COLO668 (cell line): ENCODE results near the gene P2RX3.

Experiments
- DNase-seq: peaks from one replicate; lab custom pipeline; 2025; ENCODE audit not compliant: unreplicated experiment; lab: John Stamatoyannopoulos, UW

The P2RX3 gene

DNA sequence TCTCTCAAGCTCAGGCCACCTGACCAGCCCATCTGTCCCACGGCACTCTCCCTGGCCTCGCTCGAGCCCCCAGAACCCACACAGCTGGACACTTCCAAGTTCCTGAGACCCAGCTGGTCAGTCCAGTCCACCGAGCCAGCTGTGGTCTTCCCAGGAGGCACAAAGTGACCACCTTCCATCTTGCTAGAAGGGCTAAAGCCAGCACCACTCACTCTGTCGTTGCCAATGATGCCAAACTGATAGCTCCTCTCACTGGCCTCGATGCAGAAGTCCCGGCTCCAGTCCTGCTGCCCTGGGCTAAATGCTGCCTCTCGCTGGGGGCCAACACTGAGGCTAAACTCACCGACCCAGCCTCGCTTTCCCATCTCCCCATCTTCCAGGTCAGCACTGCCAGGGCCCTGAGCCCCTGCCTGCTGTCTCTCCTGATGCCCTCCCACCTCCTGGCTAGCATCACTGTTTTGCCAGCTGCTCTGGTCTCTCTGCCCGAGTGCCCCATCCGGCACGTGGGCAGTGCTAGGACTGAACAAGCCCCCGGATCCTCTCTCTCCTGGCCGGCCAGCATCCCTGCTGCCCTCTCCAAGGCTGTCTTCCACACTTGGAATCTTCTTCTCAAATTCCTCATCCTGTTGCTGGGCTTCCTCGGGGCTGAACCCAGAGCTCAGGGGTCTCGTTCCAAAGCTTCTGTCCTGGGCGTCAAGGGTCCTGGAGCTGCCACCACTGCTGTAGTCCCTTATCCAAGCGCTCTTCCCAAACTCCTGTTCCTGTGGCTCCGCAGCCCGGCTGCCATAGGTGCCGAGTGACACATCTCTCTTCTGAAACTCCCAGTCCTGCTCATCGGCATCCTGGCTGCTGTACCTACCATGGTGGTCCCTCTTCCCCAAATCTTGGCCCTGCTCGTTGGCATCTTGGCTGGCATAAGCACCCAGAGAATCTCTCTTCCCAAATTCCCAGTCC, 28.8 kb upstream of the P2RX3 start:
- DNase-seq = no peak

DNA sequence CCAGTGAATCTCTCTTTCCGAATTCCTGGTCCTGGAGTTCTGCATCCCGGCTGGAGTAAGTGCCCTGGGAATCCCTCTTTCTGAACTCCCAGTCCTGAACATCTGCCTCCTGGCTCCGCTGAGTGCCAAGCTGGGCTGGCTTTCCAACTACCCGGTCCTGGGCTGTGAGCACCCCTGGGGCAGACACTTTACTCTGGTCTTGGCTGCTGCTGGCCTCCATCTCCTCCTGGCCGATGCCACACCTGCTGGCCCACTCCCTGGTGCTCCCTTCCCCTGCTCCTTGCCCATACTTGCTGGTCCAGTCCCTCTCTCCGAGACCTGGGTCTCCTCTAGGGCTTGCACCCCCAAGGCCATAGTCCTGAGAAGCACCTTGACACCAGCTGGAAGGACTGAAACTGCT, 28.1 kb upstream of the P2RX3 start:
- DNase-seq = no peak

DNA sequence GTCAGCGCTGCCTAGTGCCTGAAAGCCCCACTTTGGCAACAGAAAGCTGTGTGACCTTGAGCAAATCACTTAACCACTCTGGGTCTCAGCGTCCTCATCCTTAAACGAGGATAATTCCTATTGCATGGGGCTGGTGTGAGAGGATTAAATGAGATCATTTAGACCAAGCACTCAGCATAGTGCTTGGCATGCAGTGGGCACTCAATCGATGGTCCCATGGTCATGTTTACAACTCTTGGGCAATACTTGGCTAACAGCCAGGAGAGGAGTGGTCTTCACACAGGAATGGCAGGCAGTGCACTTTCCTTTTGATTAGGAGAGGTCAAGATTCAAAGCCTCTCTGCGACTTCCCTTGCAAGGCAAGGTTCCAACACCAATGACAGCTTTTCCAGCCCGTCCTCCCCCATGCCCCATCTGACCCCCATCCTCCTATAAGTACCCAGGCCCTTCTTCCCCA, 27.5 kb upstream of the P2RX3 start:
- DNase-seq = peak; percentile 43

DNA sequence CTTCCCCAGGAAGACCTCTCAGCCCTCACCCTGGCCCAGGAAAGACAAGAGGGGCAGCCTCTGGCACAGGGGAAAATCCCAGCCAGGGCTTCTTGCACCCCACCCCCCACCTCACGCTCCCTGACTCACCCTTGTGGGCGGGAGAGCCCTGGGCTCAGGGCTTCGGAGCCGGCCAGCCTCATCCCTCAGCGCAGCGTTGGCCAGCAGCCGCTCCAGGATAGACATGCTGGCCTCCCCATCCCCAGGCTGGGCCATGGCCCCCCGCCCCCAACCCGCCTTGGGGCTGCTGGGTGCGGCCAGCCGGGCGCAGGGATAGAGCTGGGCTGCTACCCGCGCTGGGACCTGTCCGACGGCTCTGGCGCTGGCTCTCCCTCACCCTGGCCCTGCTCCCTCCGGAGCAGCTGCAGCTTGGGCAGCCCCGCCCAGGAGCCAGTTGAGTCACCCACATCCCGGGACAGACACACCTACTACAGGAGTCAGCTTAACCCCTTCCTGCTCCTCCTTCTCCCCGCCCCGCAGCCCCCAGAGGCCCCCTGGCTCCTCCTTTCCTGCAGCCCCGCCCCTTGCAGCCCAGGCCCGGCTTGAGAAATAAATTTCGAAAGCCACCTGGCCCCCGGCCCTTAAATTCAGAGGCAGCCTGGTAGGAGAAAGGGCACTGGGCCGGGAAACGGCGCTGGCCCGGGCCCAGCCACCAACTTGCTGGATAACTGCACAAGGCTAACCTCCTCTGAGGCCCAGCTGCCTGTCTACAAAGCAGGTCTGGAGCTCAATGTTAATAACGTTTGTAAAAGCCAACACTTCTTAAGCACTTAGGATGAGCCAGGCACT, 26.8 kb upstream of the P2RX3 start:
- peak; percentile 90 for DNase-seq

DNA sequence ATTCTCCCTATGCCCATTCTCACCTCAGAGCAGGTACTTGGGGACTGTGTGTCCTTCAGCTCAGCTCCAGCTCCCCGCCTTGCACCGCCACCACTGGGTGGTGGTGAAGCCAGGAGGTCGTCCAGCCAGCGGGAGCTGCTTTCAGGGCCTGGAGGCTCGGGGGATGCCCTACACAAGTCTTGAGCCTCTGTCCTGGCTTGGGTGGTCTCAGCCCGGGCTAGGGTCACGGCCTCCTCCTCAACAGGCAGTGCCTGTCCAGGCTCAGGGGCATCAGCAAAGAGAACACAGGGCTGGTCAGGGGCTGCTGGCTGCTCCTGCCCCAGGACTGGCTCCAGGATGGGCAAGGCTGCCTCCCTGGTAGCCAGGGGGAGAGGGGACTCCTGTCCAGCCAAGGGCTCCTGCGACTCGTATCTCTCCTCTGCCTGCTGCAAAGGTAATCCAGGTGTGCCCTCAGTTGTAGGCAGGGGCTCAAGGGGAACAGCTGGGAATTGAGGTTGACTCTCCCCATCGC, 25.6 kb upstream of the P2RX3 start:
- no peak for DNase-seq

DNA sequence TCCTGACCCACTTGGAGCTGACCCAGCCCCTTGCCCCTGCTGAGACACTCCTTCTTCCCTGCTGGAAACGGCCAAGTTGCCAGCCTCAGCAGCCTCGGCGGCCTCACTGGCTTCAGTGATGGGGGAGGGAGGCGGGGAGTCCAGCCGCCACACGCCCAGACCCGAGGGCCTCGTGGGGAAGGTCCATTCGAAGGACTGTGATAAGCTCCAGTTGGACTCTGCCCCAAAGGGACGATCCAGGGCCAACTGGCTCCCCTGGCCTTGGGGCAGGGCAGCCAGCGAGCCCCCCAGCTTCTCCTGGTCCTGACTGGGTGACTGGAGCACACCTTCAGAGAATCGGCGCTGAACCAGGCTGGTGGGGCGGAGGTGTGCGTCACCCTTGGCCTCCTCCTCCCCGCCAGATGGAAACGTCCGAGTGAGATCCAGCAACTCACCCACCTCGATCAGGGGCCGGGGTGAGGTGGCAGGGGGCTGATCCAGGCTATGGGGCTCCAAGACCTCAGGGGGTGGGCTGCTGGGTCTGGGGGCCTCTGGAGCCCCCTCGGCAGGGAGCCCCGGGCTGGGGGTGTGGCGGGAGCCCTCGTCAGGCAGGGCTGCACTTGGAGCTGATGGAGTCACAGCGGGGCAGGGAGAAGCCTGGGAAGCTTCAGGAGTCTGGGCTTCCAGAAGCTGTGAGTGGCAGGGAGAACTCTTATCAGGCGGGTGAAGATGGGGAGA, 24.9 kb upstream of the P2RX3 start:
- no peak for DNase-seq

DNA sequence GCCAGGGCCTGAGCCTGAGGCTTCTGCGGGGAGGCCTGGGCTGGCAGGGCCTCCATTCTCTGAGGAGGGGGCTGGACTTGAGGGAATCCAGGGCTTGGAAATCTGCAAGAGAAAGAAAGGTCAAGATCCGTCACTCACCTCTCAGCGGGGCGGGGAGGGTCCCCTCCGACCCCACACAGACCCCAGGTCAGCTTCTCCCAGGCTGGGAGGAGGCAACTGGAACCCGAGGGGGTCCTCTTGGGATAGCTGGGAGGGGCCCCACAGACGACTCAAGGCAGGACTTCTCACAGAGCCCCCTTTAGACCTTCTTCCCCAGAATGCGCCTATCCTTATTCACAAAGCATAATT, 24.4 kb upstream of the P2RX3 start:
- no peak for DNase-seq

DNA sequence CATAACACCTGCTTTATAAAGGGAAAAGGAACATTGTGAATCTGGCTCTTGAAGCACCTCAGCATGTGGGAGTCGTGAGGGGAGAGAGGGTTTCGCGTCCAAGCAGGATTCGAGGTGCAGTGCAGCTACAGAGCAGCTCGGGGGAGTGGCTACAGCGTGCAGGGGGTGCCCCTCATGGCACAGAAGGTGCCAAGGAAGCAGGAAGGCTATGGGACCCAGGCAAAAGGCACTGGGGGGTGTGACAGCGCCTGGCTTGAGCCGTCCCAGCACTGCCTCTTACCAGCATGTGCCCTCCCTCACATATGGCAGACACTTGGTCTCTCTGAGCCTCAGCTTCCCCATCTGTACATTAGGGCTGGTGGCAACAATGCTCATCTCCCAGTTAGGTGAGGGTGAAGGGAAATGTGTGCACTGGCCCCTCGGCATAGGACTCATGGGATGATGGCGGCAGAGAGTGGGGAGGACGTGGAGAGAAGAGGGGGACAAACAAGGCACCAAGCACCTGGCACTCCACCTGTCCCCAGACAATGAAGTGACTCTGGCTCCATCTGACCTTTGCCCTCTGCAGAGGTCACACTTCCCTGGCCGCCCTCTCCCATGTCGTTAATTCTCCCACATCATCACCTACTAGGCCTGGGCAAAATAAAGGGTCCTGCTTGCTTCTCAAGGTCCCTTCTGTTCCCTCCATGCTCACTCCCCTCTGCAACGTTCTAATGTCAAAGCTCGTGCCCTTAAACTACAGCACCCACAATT, 23.8 kb upstream of the P2RX3 start:
- DNase-seq = no peak

DNA sequence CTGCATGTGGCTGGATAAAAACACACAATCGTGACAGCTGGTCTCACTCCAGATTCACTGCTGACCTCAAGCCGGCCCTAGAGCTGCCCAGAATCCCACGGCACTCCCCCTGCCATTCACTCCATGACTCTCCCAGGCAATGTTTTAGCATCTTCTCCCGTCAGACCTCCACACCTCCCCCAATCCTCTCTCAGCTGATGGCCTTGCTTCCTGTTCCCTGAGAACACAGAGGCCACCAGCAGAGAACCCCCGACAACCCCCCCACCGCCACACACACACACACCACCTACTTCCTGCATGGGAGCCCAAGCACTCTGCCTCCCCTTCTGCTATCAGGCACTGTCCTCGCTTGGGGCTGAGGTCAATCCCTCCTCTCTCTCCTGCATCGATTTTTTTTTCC, 22.7 kb upstream of the P2RX3 start:
- peak; percentile 7 for DNase-seq

DNA sequence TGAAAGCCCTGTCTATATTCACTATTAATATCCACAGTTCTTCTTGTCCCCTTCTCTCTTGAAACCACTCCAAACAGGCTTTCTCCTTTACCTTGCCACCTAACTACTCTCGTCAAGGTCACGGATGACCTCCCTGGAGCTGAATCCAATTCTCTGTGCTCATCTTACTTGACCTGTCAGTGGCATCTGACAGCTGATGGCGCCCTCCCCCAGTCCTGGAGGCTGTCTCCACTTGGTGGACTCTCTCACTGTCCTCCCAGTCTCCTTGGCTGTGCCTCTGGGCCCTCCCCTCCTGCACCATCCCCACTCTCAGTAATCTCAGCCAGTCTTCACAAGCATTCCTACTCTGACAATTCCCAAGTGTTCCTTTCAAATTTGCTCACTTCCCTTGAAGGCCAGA, 22.1 kb upstream of the P2RX3 start:
- no peak for DNase-seq

DNA sequence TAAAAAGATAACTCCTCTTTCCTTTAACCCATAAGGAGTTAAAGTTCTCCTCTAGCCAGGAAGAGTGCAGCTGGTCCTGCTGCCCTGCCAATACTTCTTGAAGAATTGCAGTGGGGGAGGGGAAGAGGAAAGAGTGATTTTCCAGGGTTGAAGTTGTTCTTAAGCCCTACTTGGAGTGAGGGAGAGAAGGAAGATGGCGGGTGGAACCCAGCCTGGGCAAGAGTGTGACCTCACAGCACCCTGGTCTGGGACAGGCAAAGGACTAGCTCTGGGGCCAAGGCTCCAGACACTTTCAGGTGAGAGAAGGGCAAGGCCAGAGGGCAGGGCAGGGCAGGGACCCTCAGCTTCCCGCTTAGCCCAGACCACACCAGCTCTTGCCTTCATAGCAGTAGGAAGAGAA, 20.0 kb upstream of the P2RX3 start:
- no peak for DNase-seq

DNA sequence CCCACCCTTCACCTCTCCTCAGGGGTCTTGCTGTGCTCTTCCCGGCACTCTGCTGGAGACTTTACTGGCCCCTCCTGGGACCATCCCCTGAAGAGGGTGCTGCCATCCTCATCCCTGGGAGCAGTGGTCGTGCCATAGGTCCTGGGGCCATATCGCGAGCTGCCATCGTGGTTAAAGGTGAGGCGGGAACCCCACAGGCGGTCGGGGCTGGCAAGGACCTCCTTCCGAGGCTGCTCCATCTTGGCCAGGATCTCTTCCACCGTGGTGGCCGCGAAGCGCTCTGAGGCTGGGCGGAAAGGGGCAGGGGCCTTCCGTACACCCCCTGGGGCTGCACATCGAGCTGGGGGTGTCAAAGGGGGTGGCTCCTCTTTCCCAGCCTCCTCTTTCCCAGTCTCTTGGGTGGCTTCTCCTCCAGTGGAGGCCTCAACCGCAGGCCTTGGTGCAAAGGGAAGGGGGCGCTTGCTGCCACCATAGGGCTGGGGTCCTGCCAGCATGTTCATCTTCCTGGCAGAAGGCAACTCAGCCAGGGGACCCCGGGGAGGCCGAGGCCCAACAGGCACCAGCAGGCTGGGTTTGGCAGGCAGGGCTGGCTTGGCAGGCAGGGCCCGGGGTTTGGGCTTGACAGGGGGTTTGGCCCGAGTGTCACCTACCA, 18.0 kb upstream of the P2RX3 start:
- DNase-seq = no peak

DNA sequence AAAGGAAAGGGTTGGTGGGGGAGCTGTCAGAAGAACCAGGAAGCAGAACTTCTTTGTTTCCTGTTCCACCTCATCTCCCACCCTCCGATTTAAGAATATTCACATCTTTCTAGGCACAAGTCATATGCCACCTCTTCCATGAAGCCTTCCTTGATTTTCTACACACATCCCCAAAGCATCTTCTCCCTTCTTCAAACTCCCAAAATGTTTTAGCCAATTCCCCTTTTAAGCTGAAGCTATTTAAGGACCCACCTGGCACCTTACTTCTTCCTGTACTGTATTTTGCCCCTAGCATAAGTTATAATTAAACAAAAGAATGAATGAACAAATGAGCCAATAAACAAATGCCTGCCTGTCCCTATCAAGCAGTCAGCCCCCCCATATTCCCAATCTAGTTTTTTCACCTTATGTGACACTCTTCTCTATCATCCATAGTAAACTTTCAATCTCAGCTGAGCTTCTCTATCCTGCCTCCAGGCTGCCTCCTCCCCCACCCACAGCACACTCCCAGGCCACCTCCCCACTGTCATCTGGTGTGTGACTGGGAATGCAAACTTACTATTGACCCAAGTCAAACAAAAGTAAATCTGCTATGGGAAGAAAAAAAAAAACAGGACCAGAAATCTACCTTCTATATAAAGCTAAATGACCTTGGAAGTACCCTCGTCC, 17.3 kb upstream of the P2RX3 start:
- DNase-seq = no peak

DNA sequence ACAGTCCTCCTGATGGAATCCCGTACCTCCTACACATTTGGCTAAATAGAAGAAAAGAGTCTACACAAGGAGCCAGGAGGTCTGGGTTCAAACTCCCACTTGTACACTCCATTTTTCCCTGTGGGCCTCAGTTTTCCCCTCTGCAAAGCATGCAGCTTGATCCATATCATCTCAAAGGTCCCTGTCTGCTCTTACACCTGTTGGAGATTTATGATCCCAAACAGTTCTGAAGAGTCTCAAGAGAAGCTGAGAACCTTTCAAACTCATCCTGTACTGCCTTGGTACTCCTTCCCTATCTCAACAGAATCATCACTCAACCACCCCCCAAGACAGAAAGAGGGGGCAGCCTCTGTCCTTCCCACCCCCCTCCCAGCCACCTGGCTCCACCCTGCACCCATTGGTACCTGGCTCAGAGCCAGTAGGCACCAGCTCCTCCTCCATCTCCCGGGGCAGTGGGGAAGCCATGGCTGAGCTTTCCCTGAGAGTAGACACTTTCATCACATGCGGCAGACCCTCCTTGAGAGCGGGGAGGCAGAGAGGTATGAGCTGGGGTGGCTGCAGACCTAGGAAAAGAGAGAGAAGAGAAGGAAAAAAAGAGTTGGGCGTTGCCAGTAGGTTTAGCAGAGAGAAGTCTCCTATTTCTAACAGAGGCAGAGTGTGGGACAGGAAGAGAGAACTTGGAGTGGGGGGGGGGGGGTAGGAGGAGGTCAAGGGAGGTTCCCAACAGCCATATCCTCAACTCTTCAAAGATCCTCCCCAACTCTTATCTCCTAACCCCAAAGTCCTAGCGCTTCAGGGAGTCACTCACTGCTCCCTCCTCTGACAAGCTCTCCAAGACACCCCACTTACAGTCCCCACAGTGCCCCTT, 16.5 kb upstream of the P2RX3 start:
- peak; percentile 42 for DNase-seq

DNA sequence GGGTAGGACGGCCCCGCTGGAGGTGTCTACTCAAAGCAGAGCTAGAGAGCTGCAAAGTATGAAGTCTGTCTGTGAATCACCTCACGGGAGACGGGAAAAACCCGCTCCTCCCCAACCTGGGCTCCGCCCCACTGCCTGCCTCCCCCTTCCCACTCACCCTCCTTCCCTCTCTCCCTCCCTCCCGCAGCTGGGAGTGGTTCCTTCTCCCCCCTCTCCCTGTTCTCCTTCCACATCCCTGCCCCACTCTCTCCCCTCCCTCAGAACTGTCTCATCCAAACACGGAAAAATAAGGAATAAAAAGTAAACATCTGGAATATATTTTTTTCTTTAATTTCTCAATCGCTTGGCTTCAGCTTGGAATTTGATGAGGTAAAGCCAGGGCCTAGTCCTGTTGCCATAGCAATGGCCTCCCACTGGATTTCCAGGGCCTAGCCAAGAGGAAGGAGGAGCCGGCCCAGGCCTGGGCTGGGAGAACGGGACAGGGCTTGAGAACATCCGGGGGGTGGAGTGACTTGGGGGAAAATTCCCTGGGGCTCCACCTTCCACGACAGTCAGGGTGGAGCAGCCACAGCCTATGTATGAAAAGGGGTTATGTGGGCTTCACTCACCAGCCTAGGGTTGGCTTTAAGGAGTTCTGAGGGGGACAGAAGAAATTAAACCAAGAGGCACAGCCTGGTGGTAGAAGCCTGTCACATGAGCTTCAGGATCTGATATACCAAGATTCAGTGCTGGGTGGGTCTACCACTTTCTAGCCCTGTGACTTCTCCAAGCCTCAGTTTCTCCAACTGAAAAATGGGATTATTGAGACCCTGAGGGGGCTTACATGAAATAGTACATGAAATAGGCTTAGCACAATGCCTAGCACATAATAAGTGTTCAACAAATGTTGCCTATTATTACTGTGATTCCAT, 15.6 kb upstream of the P2RX3 start:
- peak; percentile 63 for DNase-seq

DNA sequence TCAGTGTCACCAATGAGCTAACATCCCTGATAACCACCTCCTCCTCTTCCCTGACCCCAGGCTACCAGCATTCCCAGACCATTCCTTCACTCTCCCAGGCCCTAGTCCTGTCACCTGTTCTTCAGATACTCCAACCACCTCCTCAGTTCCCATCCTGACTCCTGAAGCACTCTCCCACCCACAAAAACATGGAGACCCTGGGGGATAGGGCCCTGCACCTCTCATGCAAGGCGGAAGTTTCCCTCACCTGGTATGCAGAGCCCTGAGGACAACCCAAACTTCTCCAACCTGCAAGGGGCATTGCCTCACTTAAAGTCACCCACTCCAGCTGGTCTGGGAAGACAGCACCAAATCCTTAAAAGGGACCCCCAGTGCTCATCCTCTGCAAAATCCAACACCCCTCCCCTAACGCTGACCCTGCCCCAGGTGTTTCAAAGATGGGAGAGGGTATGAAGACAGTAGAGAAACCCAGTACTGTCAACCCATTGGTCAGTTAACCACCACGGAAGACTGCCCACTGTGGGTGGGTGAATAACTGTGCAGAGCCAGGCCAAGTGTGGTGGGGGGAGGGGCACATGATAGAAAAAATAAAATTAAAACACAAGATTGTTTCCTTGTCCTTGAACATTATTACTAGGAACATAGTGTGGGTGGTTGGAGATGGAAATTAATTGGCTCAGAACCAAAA, 14.8 kb upstream of the P2RX3 start:
- DNase-seq = no peak

DNA sequence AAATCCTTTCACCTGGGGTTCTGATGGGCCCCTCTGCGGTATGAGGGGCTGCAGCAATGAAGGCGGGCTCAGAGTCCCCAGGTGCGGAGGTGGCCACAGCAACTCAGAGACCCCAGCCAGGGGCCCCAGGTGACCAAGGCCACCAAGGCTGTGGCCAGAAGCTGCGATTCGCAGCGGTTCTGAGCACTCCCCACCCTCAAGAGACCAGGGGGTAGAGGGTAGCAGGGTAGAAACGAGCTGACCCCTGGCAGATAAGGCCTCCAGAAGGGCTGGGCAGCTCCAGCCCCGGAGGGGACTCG, 14.3 kb upstream of the P2RX3 start:
- DNase-seq = no peak
